Stimulated activated CD8-positive, alpha-beta memory T cell treated with anti-CD3 and anti-CD28 coated beads, Interleukin-12 subunit alpha, Interleukin-12 subunit beta, amount 100 ng/mL, for 24 hours (primary cell): ENCODE results near the gene FYN.

Experiments used
- DNase-seq: peaks from one replicate; pipeline ENCODE4 v3.0.0-alpha.2; 2020; ENCODE audit errors: extremely low read depth

The FYN gene

DNA sequence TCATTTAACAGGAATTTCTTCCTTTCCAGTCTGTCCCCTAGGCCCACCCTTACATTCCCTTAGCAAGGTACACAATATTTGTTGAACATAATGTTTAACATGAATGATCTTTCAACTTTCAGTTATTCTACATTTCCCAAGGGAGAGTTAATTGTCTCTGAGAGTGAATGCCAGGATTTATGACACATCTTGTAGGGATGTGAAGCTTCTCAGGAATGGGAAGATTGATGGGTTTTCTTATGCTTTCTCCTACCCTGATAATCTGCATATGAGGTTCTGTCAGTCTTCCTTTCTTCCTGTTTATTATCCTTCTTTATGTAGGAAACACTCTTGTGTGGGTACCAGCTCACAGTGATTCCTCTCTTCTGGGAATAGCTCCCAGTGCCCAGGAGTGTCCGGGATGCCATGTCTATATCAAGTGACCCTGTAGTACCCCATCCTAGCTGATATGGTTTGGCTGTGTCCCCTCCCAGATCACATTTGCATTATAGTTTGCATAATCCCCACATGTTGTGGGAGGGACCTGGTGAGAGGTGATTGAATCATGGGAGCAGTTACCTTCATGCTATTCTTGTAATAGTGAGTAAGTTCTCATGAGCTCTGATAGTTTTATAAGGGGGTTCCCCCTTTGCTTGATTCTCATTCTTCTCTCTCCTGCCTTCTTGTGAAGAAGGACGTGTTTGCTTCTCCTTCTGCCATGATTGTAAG, 7.1 kb upstream of the FYN start:
- no peak for DNase-seq

DNA sequence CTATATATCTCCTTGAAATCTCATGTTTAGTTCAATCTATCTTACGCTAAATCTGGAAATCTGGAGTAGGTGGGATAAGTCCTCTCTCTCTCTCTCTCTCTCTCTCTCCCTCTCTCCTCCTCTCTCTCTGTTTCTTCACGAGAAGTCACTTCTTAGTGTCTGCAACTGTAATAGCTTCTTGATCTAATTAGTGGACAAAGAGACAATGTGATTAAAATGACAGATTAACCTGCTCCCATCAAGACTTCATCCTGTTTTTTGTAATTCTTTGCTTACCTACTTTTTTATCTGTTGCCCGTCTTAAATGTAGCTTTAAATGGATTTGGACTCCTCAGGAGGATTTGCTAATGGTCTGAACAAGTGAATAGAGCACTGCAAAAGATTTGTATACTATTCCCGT, 2.5 kb upstream of the FYN start:
- no peak for DNase-seq

DNA sequence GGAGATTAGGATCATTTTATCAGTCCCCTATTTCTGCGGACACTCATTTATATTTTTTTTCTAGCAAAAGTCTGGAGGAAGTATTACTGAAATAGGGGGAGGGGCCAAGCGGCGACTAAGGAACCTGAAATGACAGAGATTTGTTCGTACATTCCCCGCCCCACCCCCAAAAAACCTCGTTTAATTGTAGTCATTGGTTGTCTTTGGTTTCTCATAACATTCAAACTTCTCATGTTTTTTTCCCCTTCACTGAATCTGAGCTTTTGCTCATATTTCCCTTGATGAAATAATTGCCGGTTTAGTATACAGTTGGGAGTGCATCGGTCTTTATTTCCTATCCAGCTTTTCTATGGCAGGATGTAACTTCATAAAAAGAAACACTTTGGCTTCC, 768 bp upstream of the FYN start:
- peak; percentile 35 for DNase-seq

DNA sequence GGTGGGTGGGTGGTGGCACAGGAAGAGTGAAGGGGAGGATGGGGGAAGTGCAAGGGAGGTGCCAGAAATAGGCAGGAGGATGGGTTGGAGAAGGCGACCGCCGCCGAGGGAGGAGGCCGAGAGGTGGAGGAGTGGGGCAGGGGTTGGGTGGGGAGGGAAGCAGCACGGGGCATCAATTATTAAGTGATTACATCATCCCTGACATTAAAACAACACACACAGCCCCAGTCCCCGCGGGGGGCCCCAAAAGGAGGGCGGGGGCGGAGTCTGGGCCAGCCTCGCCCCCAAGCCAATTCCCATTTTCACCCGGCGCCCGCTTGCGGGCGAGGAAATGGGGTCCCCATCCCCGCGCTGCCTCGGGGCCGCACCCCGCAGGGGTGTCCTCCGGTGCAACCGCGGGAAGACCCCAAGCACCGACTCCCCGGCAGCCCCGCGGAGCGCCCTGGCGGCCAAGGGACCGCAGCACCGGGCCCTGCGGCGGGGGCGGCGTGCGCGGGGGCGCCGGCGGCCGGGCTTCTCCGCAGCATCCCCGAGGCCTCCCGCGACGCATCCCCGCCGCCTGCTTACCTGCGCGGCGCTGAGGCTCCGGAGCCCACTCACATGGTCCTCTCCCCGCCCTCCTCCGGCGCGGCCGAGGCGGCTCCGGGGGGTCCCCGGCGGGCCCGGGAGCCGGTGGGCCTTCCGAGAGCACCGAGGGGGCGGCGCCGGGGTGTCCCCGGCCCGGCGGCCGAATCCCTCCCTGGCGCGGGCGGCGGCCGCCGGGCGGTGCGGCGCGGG, 663 bp downstream of the FYN start:
- peak; percentile 37 for DNase-seq

DNA sequence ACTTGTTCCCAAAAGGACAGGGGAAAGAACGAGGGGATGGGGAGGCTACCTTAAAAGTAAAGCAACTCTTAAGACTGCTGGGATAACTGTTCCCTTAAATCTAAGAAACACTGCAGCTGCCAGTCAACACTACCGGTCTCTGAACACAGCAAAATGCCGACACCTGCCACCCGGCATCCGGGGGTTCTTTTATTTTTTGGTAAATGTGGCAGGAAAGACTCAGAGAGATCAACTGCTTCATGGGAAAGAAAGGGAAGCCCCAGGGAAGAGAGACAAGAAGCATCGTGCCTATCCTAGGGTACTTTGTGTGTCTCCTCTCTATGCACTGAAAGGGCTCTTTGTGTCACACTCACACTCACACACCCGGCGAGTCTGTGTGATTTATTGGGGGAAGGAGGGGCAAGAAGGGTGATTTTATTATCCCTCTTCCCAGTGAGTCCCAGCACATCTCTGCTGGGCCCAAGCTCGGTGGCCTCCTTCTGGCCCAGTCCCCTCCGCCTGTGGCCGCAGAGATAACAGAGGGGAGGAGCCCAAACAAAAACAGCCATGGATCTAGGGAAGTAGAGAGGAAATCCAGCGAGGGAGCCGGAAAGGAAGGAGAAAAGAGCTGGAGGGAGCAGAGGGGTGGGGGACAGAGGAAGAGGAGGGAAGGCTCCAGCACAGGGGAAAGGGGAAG, 1.4 kb downstream of the FYN start:
- no peak for DNase-seq

DNA sequence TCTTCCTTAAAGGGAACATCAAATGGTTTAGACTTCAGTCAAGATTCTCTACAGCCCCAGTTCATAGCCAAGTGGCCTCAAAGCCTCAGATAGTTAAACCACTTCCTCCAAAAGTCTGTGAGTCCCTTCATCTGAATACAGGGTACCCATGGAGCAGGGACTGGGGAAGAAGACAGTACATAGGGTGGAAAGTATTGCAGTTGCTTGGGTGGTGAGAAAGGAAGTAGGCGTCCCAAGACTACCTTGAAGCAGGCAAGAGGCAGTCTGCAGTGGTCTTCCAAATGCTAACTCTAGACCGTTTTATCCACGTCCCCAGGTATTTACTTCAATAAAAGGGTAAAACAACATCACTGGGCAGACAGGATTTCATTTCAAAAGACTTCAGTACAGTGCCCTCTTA, 2.0 kb downstream of the FYN start:
- DNase-seq = no peak

DNA sequence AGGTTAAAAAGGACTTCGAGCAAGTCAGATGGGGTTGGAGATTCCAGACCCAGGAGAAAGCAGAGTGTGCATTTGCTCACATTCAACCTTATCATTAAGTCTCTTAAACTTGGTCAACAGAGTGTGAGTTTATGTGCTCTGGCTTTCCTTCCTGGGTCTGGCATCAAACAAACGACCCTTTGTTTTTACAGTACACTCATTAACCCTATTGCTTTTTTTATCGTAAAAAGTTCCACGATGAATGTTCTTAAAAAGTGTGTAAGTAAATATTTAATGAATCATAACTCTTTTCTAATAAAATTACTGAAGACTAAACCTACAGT, 2.5 kb downstream of the FYN start:
- no peak for DNase-seq

DNA sequence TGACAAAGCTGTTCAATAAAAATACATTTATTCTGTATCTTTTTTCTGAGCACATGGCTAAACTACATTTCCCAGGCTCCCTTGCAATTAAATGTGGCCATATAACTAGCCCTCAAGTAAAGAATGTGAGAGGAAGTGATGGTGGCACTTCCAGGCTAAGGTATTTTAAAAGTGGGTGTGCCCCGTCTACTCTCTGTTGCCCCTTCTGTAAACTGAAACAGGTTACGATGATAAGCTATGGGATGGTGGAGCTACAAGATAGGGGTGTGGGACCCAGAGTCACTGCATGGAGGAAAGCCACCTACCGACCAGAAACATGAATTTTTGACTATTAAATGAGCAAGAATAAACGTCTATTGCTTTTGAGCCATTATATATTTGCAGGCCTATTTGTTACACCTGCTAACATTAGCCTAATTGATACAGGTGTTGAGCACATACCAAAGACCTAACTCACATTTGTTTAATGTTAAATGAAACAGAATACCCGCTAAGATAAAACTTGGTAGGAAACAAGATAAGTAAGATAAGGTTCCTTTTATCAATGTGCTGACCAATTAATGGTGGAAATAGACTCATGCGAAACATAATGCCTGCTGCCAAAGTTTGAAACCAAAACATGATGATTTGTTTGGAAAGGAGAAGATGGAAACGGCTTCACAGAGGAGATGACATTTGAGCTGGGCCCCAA, 3.1 kb downstream of the FYN start:
- no peak for DNase-seq

DNA sequence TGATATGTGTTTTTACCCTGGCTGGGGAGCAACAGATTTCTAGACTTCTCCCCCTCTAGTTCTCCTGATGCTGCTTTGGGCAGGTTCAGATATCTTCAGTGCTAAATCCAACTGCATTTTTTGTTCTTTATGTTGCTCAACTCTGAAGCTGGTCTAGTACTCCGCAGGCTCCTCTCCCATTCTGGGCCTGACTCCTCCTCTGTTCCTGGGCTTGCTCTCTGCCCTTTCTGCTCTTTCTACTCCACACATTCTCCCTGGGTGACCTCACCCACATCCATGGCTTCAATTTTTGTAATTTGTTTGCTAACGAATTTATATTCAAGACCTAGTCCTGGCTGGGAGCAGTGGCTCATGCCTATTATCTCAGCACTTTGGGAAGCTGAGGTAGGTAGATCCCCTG, 6.4 kb downstream of the FYN start:
- DNase-seq = no peak

DNA sequence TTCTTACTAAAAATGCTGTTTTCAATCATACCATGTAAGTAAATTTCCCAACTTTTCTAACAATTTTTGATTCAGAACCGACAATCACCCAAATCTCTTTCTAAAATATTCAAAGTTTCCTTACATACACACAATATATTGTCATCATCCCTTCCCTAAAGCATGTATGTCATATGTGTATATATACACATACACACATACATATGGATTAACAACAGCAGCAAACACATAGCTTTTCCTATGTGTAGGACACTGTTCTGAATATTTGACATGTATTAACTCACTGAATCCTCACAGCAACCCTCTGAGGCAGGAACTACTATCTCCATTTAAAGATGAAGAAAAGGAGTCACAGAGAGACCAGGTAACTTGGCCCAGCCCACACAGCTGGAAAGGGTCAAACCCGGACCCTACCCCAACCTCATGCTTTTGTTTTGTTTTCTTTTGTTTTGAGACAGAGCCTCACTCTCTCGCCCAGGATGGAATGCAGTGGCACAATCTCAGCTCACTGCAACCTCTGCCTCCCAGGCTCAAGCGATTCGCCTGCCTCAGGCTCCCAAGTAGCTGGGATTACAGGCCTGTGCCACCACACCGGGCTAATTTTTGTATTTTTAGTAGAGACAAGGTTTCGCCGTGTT, 7.2 kb downstream of the FYN start:
- DNase-seq = no peak

DNA sequence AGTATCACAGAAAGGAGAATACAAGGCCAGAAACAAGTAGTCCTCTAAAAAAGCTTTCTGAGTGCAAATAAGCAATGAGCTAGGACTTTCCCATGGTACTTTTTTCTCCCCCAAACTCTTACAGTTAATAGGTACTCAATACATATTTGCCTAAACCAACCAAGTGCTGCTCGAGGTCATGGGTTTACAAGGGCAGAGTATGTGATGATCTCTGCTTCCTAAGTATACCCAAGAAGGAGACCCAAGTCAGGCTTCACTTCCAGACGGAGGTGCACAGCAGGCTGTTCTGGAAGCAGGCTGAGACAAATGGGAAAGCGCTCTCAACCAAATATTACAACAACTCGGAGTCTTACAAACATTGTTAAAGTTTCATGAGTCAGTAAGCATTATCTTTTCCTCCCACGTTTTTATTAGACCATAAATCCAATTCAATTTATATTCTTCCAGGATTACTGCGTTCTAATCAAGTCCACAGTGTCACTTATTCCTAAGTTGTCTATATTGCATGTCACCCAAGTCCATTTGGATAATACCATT, 8.1 kb downstream of the FYN start:
- no peak for DNase-seq

DNA sequence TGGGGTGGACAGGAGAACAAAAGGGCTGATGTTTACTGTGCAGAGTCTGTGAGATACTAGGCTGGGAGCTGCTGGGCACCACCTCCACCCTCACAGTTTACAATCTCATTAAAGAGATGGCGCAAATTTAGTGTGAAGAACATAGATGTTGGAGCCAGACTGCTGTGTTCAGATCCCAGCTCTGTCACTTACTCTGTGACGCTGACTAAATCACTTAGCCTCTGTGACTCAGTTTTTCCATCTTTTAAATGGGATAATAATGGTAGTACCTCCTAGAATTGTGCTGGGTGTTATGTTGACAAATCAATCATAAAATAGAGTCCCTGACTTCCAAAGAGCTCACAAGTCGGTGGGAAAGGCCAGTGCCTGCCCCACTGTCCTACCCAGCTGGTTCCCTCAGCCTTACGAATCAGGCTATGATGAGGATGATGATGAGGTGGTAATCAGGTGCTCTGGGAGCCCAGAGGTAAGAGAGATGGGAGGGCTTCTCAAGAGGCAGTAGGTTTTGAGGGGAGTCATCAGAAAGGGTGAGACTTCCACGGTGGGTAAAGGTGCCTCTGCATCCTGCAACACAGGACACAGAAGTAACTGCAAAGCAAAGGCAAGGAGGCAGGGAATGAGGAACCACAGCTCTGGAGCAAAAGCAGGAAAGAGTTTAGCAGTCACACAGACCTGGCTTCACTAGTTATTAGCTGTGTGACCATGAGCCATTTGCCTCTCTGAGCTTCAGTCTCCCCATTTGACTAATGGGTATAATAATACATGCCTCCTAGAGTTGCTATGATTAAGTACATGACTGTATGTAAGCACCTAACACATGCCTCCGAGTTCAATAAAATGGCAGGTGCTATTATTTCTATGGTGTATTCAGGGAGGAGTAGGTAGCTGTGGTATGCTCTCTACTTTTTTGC, 8.9 kb downstream of the FYN start:
- no peak for DNase-seq

DNA sequence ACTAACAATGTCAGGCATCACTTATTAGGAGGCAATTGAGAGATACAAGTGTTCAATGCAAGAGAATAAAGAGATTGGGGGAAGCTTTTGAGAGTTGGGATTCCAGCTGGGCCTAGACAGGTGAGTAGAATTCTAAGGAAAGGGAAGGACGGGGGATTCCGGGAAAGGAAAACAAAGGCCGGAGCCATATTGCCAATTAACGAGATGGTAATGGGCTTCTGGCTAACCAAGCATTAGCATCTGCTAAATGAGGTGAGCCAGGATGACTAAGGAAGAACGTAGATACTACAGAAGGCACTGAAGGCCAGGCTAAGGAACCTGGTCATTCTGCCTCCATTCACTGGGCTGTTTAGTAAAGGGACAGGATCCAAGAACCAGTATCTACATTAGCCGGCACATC, 10.5 kb downstream of the FYN start:
- DNase-seq = no peak

DNA sequence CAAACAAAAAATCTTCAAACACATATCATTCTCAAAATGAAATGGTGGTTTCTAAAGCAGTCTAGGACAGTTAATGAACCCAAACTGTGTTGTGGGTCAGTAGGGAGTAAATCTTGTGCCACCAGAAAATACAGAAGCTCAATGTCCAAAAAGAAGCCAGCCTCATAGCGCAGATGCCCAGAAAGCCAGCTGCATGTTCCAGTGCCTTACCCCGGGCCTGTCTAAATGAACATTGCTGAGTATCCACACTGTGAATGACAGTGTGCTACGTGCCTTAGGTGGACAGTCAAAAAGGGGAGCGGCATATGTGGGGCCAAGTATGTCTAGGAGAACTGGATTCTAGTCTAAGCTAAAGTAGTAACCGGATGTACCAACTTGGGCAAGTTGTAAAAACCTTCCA, 10.9 kb downstream of the FYN start:
- DNase-seq = no peak

DNA sequence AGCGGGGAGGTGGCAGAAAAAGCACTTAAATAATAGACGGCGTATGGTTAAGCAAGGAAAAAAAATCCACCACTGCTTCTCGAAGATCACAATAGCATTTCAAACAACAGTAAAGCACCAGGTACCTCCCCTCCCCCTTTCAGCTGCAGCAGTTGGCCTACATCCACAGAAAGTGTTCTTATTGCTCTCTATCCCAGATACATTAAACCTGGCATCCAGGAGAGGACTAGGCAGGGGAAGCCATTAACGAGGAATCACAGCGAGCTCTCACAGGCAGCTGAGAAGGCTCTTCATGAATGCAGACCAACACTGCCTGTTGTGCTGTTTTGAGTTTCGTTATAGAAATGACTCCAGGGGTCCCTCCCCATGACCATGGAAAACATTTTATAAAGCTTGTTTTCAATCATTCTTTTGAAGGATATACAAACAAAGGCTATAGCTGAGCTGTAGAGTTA, 11.8 kb downstream of the FYN start:
- DNase-seq = no peak

DNA sequence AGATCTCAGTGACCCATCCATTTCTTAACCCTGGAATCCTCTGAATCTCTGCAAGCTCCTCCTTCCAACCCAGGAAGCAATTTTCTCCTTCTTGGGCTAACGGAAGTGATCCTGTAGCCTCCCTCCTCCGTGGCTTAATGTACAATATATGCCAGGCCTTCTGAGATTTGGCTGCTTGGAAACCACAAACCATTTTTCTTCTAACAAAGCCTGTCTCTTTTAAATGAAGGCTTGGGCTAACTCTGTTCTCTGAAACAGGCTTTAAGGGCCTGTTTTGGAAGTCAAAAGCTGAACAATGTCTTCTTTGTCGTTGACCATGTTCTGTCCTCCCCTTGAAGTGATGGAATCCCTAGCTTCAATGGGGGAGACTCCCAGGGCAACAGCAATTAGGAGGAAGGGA, 14.9 kb downstream of the FYN start:
- DNase-seq = no peak

DNA sequence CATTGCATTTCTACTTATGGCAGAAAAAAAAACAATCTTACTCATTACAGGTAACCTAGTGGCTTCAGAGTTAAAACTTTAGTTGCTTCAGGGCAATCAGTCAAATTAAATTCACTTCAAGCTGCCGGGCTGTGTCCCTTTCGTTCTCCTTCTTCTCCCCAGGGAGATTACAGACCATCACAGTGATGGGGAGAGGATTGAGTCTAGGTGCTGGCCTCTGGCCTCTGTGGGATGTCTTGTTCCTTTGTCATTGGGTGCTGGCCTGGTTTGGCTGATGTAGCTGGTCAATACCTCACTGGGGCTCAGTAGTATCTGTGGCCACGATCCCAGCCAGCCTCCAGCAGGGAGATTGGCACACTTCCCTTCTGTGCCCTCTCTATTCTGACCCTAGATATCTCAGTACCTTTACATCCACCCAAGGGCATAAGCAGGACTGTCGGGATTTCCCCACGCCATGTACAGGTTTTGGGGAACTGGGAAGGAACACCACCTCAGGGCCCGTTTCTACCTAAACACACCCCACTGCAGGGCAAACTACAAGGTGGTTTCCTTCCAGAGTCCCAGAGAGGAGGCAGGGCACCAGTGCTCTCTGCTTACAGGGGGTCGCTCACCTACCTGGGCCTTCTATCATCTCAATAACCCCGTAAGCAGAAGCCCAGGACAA, 15.4 kb downstream of the FYN start:
- DNase-seq = no peak

DNA sequence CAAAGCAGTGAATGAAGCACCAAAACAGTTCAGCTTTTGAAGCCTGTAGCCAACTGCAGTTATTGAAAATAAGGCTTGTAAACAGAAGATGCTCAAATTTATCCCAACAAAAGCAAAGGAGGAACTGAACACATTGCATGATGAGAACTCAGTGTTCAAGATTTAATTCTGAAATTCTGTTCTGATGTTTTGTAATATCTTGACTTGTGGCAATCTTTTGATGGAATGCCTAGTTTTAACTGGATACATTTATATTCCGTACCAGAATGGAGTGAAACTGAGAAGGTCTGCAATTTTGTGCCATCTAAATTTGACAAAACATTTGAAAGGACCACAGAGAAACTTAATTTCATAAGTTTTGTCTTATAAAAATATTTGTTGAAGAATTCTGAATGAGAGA, 17.5 kb downstream of the FYN start:
- no peak for DNase-seq

DNA sequence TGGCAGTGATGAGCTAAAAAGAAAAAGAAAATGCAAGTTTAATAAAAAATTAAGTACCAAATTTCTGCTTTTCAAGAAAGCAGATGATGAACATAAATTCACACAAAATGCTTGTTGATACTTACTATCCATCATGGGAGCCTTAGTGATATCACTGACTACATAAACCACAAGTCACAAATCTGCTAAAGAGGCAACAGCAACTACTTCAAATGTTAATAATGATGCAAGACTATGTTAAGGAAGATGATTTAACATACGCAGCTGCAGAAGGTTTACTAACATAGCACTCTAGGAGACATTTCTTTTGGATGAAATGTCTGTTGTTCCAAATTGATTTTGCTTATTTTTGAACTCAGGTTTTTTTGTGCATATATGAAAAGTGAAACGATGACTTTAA, 18.6 kb downstream of the FYN start:
- no peak for DNase-seq

DNA sequence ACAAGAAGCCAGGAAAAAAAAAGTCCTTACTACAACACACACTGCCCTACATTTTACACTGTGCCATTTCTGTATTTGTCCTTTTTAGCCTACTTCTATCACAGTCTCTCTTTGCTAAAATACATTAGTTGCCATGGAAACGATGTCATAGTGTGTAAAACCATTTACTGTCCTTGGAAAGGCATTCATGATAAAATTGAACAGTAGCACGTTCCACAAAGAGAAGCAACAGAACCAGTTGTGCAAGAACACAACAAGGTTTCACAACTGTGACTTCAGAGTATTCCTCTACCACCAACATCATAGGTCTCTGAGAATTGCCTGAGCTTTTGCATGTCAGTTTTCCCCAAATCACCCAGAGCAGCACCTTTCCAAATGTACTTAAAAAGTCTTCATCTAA, 20.5 kb downstream of the FYN start:
- DNase-seq = no peak
